GM18867 (cell line): Measurements from ENCODE around the gene MADCAM1.

ENCODE experiments used
- ATAC-seq: cut with Tn5 transposase; IDR thresholded peaks from one replicate; pipeline ENCODE4 v1.9.1; 2021; ENCODE audit warnings: mild to moderate bottlenecking, moderate library complexity; ENCODE audit not compliant: unreplicated experiment

MADCAM1 gene

GRCh38 chr19:507286-508203 is 11.3 kb downstream of the MADCAM1 start, which contains the start of gene TPGS1:
Gene TPGS1 (plus strand): TSS chr19:507497. CDS start chr19:507507, 10 bp downstream.
- ATAC-seq, result peak; percentile 55

GRCh38 chr19:508204-509150 is 12.2 kb downstream of the MADCAM1 start:
- no peak for ATAC-seq

- ATAC-seq, result peak; percentile 28
Observed at GRCh38 chr19:510606-511100, 14.4 kb downstream of the MADCAM1 start.

- ATAC-seq, result no peak
Observed at GRCh38 chr19:511101-511851, 15.0 kb downstream of the MADCAM1 start.

- no peak for ATAC-seq
Observed at GRCh38 chr19:512547-513365, 16.5 kb downstream of the MADCAM1 start.

GRCh38 chr19:513368-514165 is 17.3 kb downstream of the MADCAM1 start:
- ATAC-seq, result no peak

- ATAC-seq, result no peak
Observed at GRCh38 chr19:514166-514663, 17.9 kb downstream of the MADCAM1 start.

- ATAC-seq, result no peak
Observed at GRCh38 chr19:517721-518597, 21.7 kb downstream of the MADCAM1 start.

GRCh38 chr19:518598-519231 is 22.4 kb downstream of the MADCAM1 start:
- no peak for ATAC-seq

- ATAC-seq, result no peak
Observed at GRCh38 chr19:519449-519865, 23.2 kb downstream of the MADCAM1 start.

- ATAC-seq, result no peak
Observed at GRCh38 chr19:522726-523125, 26.4 kb downstream of the MADCAM1 start.

- ATAC-seq, result no peak
Observed at GRCh38 chr19:524062-524674, 27.9 kb downstream of the MADCAM1 start.

- no peak for ATAC-seq
Observed at GRCh38 chr19:525029-525428, 28.7 kb downstream of the MADCAM1 start.

GRCh38 chr19:525857-526419 is 29.7 kb downstream of the MADCAM1 start:
- ATAC-seq, result no peak

- ATAC-seq, result no peak
Observed at GRCh38 chr19:530134-531008, 34.1 kb downstream of the MADCAM1 start.
